HG02759 (cell line): ENCODE results near the gene GNL3.
"Not testable (repeated sequence)": the region's sequence is repeated elsewhere in the genome, so short reads cannot be mapped to it uniquely, and the experiment has no call there.

Source experiments
- ATAC-seq: cut with Tn5 transposase; IDR thresholded peaks from one replicate; pipeline ENCODE4 v1.9.1; 2021; ENCODE audit warnings: mild to moderate bottlenecking, moderate library complexity; ENCODE audit not compliant: unreplicated experiment

Gene GNL3

DNA sequence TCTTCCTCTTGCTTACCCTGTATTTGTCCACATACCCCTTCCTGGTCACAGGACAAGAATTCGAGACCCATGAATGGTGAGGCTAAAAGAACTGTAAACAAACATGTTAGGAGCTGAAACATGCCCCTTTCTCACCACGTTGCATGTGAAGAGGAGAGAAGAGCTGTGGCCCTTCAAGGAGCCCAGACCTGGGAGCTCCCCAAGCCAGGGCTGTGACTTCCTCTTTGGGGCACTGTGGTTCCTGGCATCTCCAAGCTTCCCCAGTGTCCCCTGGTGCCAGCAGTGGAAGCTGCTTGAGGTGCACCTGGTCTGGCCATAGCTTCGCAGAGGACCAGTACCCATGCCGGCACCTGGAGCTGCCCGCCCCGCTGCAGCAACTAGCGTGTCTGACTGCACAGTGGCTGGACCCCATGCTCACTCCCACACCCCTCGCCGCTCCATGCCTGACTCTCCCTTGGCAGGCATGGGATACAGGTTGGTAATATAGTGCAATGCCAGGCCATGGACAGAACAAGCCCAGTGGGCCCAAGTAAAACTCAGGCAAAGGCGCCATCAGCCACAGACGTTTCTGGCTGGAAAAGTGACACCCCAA is 30.0 kb downstream of the GNL3 start:
- no peak for ATAC-seq

DNA sequence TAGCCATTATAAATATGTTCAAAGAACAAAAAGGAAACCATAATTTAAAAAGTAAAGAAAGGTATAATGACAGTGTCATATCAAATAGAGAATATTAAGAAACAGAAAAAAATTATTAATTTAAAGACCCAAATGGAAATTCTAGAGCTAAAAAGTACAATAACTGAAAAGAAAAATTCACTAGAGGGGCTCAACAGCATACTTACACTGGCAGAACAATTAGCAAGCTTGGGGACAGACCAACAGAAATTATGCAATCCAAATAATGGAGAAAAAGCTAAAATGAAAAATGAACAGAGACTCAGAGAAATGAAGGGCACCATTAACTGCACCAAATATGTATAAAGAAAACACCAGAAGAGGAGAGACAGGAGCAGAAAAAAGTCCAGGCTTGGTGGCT is 33.8 kb downstream of the GNL3 start:
- ATAC-seq = no peak

DNA sequence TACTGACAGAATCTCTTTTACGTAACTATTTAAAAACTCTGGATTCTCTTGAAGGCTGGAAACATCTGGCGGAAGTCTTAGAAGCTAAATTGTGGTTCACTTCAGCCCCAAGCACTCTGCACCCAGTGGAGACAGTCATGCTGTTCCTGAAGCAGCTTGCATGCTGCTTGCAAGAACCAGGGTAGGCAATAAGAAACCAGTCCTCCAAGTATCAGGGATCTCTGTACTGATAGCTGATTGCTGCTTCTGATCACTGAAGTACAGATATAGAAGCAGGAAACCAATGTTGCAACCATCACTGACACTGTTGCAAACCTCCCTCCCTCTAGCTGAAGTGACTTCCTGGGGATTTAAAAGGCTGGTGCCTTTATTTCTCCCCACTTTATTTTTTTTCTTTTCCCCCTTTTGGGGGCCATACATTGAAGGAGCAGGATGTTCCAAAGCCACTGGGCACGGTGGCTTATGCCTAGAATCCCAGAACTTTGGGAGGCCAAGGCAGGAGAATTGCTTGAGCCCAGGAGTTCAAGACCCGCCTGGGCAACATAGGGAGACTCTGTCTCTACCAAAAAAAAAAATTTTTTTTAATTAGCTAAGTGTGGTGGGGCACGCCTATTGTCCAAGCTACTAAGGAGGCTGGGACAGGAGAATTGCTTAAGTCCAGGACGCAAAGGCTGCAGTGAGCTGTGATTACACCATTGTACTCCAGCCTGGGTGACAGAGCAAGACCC is 35.3 kb downstream of the GNL3 start:
- peak; percentile 64 for ATAC-seq

DNA sequence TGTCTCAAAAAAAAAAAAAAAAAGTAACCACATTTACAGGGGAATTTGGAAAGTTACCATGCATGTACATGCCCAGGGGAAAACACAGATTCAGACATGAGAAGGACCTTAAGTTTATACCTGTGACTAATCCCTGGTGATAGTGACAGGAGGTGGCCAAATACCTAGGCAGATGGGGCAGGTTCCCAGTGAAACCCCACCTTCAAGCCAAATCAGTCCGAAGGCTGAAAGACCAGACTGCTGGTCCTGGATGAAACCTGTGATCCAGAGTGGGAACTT is 35.8 kb downstream of the GNL3 start:
- no peak for ATAC-seq

DNA sequence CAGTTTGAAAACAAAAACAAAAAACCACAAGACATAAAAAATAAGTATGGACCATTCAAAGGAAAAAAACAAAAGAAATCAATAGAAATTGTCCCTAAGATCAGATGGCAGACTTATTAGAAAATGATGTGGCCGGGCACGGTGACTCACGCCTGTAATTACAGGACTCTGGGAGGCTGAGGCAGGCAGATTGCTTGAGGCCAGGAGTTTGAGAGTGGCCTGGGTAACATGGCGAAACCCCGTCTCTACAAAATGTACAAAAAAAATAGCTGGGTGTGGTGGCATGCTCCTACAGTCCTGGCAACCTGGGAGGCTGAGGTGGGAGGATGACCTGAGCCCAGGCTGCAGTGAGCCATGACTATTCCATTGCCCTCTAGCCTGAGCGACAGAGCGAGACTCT is 36.7 kb downstream of the GNL3 start:
- ATAC-seq = no peak

DNA sequence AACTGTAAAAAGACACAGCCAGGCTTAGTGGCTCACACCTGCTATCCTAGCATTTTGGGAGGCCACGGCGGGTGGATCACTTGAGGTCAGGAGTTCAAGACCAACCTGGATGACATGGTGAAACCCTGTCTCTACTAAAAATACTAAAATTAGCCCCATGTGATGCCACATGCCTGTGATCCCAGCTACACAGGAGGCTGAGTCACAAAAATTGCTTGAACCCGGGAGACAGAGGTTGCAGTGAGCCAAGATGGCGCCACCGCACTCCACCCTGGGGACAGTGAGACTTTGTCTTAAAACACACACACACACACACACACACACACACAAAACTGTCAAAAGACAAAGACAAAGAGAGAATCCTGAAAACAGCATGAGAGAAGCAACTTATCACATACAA is 38.1 kb downstream of the GNL3 start:
- ATAC-seq = no peak

DNA sequence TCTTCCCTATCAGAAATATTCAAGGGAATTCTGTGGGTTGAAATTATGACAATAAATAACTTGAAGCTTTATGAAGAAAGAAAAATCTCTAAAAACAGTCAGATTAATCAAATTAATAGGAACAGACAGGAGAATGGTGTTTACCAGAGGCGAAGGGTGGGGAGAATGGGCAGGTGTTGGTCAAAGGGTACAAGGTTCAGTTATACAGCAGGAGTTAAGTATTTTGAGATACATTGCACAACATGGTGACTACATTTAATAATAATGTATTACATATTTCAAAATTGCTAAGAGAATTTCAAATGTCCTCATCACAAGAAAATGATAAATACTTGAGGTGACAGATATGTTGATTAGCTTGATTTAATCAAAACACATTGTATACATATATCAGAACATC is 38.7 kb downstream of the GNL3 start:
- ATAC-seq = no peak

DNA sequence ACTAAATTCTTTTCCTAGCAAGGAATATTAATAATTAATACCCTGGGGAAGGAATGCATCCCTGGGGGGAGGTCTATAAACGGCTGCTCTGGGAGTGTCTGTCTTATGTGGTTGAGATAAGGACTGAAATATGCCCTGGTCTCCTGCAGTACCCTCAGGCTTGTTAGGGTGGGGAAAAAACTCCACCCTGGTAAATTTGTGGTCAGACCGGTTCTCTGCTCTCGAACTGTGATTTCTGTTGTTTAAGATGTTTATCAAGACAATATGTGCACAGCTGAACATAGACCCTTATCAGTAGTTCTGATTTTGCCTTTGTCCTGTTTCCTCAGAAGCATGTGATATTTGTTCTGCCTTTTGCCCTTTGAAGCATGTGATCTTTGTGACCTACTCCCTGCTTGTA is 42.9 kb downstream of the GNL3 start:
- not testable (repeated sequence) for ATAC-seq

DNA sequence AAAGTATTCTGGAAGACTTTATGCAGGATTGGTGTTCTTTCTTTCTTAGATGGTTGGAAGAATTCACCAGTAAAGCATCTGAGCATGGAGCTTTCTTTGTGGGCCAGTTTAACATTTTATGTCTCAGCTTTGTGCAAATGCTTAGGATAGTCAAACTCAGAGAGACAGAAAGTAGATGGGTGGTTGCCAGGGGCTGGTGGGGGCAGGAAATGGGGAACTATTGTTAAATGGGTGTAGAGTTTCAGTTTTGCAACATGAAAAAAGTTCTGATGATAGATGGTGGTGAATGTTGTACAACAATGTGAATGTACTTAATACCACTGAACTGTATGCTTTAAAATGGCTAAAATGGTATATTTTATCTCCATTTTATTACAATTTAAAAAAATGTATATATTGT is 44.8 kb downstream of the GNL3 start:
- ATAC-seq = no peak

DNA sequence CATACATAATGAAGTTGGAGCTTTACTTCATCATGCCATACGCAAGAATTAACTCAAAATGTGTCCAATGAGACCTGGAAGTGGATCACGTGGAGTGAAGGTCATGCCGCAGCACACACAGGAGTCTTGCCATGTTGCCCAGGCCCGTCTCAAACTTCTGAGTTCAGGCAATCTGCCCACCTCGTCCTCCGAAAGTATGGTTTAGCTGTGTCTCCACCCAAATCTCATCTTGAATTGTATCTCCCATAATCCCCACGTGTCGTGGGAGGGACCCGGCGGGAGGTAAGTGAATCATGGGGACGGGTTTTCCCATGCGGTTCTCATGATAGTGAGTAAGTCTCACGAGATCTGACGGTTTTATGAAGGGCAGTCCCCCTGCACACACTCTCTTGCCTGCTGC is 45.8 kb downstream of the GNL3 start:
- no peak for ATAC-seq

DNA sequence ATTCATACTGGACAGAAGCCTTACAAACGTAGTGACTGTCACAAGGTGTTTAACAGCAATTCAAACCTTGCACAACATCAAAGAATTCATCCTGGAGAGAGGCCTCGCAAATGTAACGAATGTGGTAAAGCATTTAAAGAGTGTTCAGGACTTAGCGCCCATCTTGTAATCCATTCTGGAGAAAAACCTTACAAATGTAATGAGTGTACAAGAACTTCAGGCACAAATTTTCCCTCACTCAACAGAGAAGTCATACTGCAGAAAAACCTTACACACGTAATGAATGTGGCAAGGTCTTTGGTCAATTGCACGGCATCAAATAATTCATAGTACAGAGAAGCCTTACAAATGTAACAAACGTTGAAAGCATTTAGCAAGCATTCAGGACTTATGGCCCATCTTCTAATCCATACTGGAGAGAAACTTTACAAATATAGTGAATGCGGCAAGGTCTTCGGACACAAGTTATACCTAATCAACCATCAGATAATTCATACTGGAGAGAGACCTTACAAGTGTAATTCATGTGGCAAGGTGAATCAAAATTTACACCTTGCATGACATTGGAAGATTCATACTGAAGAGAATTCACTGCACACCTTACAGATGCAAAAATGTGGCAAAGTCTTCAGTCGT is 47.5 kb downstream of the GNL3 start:
- ATAC-seq = no peak

DNA sequence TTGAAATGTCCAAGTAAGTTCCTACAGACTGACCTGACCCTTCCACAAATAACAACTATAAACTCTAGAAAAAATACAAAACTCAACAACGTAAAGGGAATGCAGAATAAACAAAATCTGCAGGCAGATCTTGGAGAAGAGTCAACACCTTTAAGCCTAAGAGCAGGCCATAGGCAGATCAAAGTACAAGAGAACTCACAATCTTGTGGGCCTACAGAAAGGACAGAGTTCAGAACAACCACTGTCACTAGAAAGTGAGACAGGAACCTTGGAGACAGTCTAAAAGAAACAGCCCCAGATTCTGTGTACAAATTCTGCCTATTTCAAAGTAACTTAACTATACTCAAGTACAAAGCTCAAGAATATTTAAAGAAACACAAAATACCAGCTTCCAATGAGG is 53.9 kb downstream of the GNL3 start:
- no peak for ATAC-seq

DNA sequence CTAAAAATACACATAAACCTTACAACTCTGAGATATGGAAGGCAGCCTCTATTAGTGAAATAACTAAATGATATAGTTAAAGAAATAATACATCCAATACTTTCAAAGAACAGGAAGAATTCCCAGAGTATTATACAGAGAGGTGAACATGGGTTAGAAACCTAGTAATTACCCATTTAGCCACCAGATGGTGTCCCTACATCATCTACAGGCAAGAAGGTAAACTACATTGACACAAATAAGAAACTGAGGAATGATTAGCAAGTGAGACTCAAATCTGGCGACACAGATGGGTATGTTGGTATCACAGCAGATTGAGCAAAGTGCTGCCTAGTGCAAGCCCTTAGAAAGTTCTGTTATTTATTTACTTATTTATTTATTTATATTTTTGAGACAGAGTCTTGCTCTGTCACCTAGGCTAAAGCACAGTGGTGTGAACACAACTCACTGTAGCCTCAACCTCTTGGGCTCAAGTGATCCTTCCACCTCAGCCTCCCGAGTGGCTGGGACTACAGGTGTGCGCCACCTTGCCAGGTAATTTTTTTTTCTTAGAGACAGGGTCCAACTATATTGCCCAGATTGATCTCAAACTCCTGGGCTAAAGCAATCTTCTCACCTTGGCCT is 56.7 kb downstream of the GNL3 start:
- ATAC-seq = no peak

DNA sequence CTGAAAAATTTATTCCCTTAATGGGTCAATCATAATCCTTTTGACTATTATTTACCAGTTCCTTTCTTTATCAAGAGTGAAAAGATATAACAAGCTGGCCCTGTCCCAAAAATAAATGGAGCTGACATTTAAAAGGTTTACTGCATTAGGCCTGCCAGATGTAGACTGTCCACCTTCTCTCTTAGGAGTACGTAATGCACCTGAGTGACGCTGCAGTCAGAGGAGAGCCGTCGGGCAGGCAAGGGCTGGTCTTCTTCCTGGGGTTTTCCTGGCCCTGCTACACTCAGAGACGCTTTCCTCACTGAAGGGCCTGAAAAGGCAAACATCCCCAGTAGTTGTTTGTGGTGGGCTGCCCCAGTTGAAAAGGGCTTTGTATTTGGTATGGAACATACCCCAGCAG is 57.3 kb downstream of the GNL3 start:
- no peak for ATAC-seq

DNA sequence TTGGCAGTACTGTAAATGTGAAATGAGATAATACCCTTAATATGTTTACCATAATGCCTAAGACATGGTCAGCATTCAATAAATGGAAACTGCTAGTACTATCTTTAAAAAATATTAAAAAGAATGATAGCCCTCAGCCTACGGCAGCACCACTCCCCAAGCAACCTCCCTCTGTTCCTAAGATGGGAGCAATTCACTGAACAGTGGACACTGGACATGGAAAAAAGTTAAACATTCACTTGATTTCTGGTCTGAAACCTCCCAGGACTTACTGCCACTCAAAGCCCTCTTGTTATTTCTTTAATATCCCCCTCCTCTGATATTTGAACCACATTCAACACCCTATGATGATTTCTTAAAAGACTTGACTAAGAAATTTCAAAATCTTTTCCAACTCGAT is 57.9 kb downstream of the GNL3 start:
- no peak for ATAC-seq
